Stimulated activated CD4-positive, alpha-beta T cell treated with anti-CD3 and anti-CD28 coated beads, Interleukin-1b, Interleukin-23, amount 100 ng/mL, for 1 hour (primary cell): ENCODE measurements around the gene HINT2.

Experiments
- DNase-seq, 2 donors: peaks; one replicate each; pipeline ENCODE4 v3.0.0-alpha.2; 2020; ENCODE audit warnings: low read depth in 2 of 2

HINT2 gene

GRCh38 chr9:35774907-35775635 lies 39.8 kb downstream of the HINT2 start:
- no peak for DNase-seq

GRCh38 chr9:35771943-35772342 lies 42.9 kb downstream of the HINT2 start:
- DNase-seq: no peak

- no peak for DNase-seq
These were observed 43.3 kb downstream of the HINT2 start for GRCh38 chr9:35771534-35771933.

GRCh38 chr9:35771075-35771433 lies 43.8 kb downstream of the HINT2 start:
- no peak for DNase-seq

GRCh38 chr9:35769763-35770162 lies 45.1 kb downstream of the HINT2 start:
- no peak for DNase-seq

GRCh38 chr9:35767458-35767857 lies 47.4 kb downstream of the HINT2 start:
- DNase-seq: no peak

- no peak for DNase-seq
These were observed 47.8 kb downstream of the HINT2 start for GRCh38 chr9:35766997-35767396.

GRCh38 chr9:35763803-35764202 lies 51.0 kb downstream of the HINT2 start:
- DNase-seq: no peak

GRCh38 chr9:35763181-35763580 lies 51.7 kb downstream of the HINT2 start:
- no peak for DNase-seq
